ENCODE measurements around the gene NDUFB4. TPM values are rescaled to one million over a fixed set of nuclear protein-coding genes. Genes with fewer than 3 reads are reported as not detected.

The NDUFB4 gene
- total and polyA plus RNA-seq, 2 donors: 154 to 199 TPM

- Histone ChIP-seq H3K9me3 (ENCODE audit: control insufficient read depth in 2 of 2, insufficient read depth in 1 of 2, low read length in 1 of 2) (no peaks in the 10 kb centered on the region), H3K36me3 (ENCODE audit: control insufficient read depth in 2 of 2, insufficient read depth in 2 of 2, low read length in 1 of 2) (no peaks in the 10 kb centered on the region), H3K27ac (ENCODE audit: low read depth in 1 of 2, low read length in 1 of 2) (no peak overlapping the region), H3K27me3 (ENCODE audit: control insufficient read depth in 2 of 2, insufficient read depth in 1 of 2, low read length in 1 of 2) (no peaks in the 10 kb centered on the region), H3K4me1 (ENCODE audit: control insufficient read depth in 2 of 2, insufficient read depth in 2 of 2, low read length in 2 of 2) (no peaks in the 10 kb centered on the region), H3K4me3 (ENCODE audit: low read length in 2 of 2) (no peak overlapping the region)
- 87% methylated on average over 3 of the region's 3 CpGs for WGBS
- DNase-seq (ENCODE audit: low read depth in 6 of 9, low spot score in 9 of 9): no peak
Observed at GRCh38 chr3:120568202-120568531, 28.0 kb upstream of the NDUFB4 start.

GRCh38 chr3:120568598-120568997 lies 27.5 kb upstream of the NDUFB4 start:
- 56% methylated on average over 3 of the region's 3 CpGs for WGBS
- Histone ChIP-seq H3K9me3 (ENCODE audit: control insufficient read depth in 2 of 2, insufficient read depth in 1 of 2, low read length in 1 of 2) (no peaks in the 10 kb centered on the region), H3K27me3 (ENCODE audit: control insufficient read depth in 2 of 2, insufficient read depth in 1 of 2, low read length in 1 of 2) (no peaks in the 10 kb centered on the region), H3K4me3 (ENCODE audit: low read length in 2 of 2) (no peak overlapping the region), H3K4me1 (ENCODE audit: control insufficient read depth in 2 of 2, insufficient read depth in 2 of 2, low read length in 2 of 2) (no peaks in the 10 kb centered on the region), H3K36me3 (ENCODE audit: control insufficient read depth in 2 of 2, insufficient read depth in 2 of 2, low read length in 1 of 2) (no peaks in the 10 kb centered on the region), H3K27ac (ENCODE audit: low read depth in 1 of 2, low read length in 1 of 2) (no peak overlapping the region)
- DNase-seq (ENCODE audit: low read depth in 6 of 9, low spot score in 9 of 9): no peak

- no peaks in the 10 kb centered on the region for H3K4me1 ChIP-seq (ENCODE audit: control insufficient read depth in 2 of 2, insufficient read depth in 2 of 2, low read length in 2 of 2)
- DNase-seq (ENCODE audit: low read depth in 6 of 9, low spot score in 9 of 9): no peak
- H3K27ac ChIP-seq (ENCODE audit: low read depth in 1 of 2, low read length in 1 of 2): no peak overlapping the region
- H3K27me3 ChIP-seq (ENCODE audit: control insufficient read depth in 2 of 2, insufficient read depth in 1 of 2, low read length in 1 of 2): no peaks in the 10 kb centered on the region
- no peaks in the 10 kb centered on the region for H3K9me3 ChIP-seq (ENCODE audit: control insufficient read depth in 2 of 2, insufficient read depth in 1 of 2, low read length in 1 of 2)
- no peak overlapping the region for H3K4me3 ChIP-seq (ENCODE audit: low read length in 2 of 2)
- no peaks in the 10 kb centered on the region for H3K36me3 ChIP-seq (ENCODE audit: control insufficient read depth in 2 of 2, insufficient read depth in 2 of 2, low read length in 1 of 2)
- 91% methylated on average over 12 of the region's 12 CpGs for WGBS
Observed at GRCh38 chr3:120569222-120570057, 26.7 kb upstream of the NDUFB4 start.

- Histone ChIP-seq H3K27me3 (ENCODE audit: control insufficient read depth in 2 of 2, insufficient read depth in 1 of 2, low read length in 1 of 2) (no peaks in the 10 kb centered on the region), H3K27ac (ENCODE audit: low read depth in 1 of 2, low read length in 1 of 2) (no peak overlapping the region), H3K9me3 (ENCODE audit: control insufficient read depth in 2 of 2, insufficient read depth in 1 of 2, low read length in 1 of 2) (no peaks in the 10 kb centered on the region), H3K4me3 (ENCODE audit: low read length in 2 of 2) (no peak overlapping the region), H3K36me3 (ENCODE audit: control insufficient read depth in 2 of 2, insufficient read depth in 2 of 2, low read length in 1 of 2) (no peaks in the 10 kb centered on the region), H3K4me1 (ENCODE audit: control insufficient read depth in 2 of 2, insufficient read depth in 2 of 2, low read length in 2 of 2) (no peaks in the 10 kb centered on the region)
- DNase-seq (ENCODE audit: low read depth in 6 of 9, low spot score in 9 of 9): no peak
- WGBS: 94% methylated on average over 2 of the region's 2 CpGs
Observed at GRCh38 chr3:120572027-120572426, 24.1 kb upstream of the NDUFB4 start.

GRCh38 chr3:120587332-120587975 lies 8.7 kb upstream of the NDUFB4 start:
- no peaks in the 10 kb centered on the region for H3K4me1 ChIP-seq (ENCODE audit: control insufficient read depth in 2 of 2, insufficient read depth in 2 of 2, low read length in 2 of 2)
- no peaks in the 10 kb centered on the region for H3K9me3 ChIP-seq (ENCODE audit: control insufficient read depth in 2 of 2, insufficient read depth in 1 of 2, low read length in 1 of 2)
- 94% methylated on average over 3 of the region's 3 CpGs for WGBS
- no peak overlapping the region for H3K4me3 ChIP-seq (ENCODE audit: low read length in 2 of 2)
- H3K27ac ChIP-seq (ENCODE audit: low read depth in 1 of 2, low read length in 1 of 2): no peak overlapping the region
- H3K36me3 ChIP-seq (ENCODE audit: control insufficient read depth in 2 of 2, insufficient read depth in 2 of 2, low read length in 1 of 2): no peaks in the 10 kb centered on the region
- DNase-seq (ENCODE audit: low read depth in 6 of 9, low spot score in 9 of 9): no peak
- H3K27me3 ChIP-seq (ENCODE audit: control insufficient read depth in 2 of 2, insufficient read depth in 1 of 2, low read length in 1 of 2): no peaks in the 10 kb centered on the region

GRCh38 chr3:120595788-120596115 lies 384 bp upstream of the NDUFB4 start:
- H3K36me3 ChIP-seq (ENCODE audit: control insufficient read depth in 2 of 2, insufficient read depth in 2 of 2, low read length in 1 of 2): peaks cover 4 to 23% of the 10 kb centered on the region in 2 donors
- peak overlapping the region; percentile 80 to 87 for H3K4me3 ChIP-seq (ENCODE audit: low read length in 2 of 2)
- H3K27me3 ChIP-seq (ENCODE audit: control insufficient read depth in 2 of 2, insufficient read depth in 1 of 2, low read length in 1 of 2): no peaks in the 10 kb centered on the region
- DNase-seq (ENCODE audit: low read depth in 6 of 9, low spot score in 9 of 9): no peak
- H3K9me3 ChIP-seq (ENCODE audit: control insufficient read depth in 2 of 2, insufficient read depth in 1 of 2, low read length in 1 of 2): no peaks in the 10 kb centered on the region
- 3% methylated on average over 4 of the region's 4 CpGs for WGBS
- peak overlapping the region; percentile 22 to 94 for H3K27ac ChIP-seq (ENCODE audit: low read depth in 1 of 2, low read length in 1 of 2)
- H3K4me1 ChIP-seq (ENCODE audit: control insufficient read depth in 2 of 2, insufficient read depth in 2 of 2, low read length in 2 of 2): peaks cover 4 to 7% of the 10 kb centered on the region in 2 donors

GRCh38 chr3:120596853-120597223 lies 702 bp downstream of the NDUFB4 start:
- Histone ChIP-seq H3K4me1 (ENCODE audit: control insufficient read depth in 2 of 2, insufficient read depth in 2 of 2, low read length in 2 of 2) (peaks cover 4 to 7% of the 10 kb centered on the region in 2 donors), H3K27ac (ENCODE audit: low read depth in 1 of 2, low read length in 1 of 2) (peak overlapping the region; percentile 94 to 96), H3K9me3 (ENCODE audit: control insufficient read depth in 2 of 2, insufficient read depth in 1 of 2, low read length in 1 of 2) (no peaks in the 10 kb centered on the region), H3K36me3 (ENCODE audit: control insufficient read depth in 2 of 2, insufficient read depth in 2 of 2, low read length in 1 of 2) (peaks cover 7 to 34% of the 10 kb centered on the region in 2 donors), H3K27me3 (ENCODE audit: control insufficient read depth in 2 of 2, insufficient read depth in 1 of 2, low read length in 1 of 2) (no peaks in the 10 kb centered on the region), H3K4me3 (ENCODE audit: low read length in 2 of 2) (peak overlapping the region; percentile 80 to 87)
- WGBS: 43% methylated on average over 3 of the region's 3 CpGs
- peak in 1 of 9 donors; percentile 11 for DNase-seq (ENCODE audit: low read depth in 6 of 9, low spot score in 9 of 9)

GRCh38 chr3:120597445-120598049 lies 1.4 kb downstream of the NDUFB4 start:
- peaks cover 4 to 7% of the 10 kb centered on the region in 2 donors for H3K4me1 ChIP-seq (ENCODE audit: control insufficient read depth in 2 of 2, insufficient read depth in 2 of 2, low read length in 2 of 2)
- peaks cover 8 to 40% of the 10 kb centered on the region in 2 donors for H3K36me3 ChIP-seq (ENCODE audit: control insufficient read depth in 2 of 2, insufficient read depth in 2 of 2, low read length in 1 of 2)
- H3K4me3 ChIP-seq (ENCODE audit: low read length in 2 of 2): peak overlapping the region in 1 of 2 donors; percentile 87
- no peaks in the 10 kb centered on the region for H3K27me3 ChIP-seq (ENCODE audit: control insufficient read depth in 2 of 2, insufficient read depth in 1 of 2, low read length in 1 of 2)
- H3K27ac ChIP-seq (ENCODE audit: low read depth in 1 of 2, low read length in 1 of 2): peak overlapping the region in 1 of 2 donors; percentile 48
- 74% methylated on average over 1 of the region's 1 CpG for WGBS
- no peaks in the 10 kb centered on the region for H3K9me3 ChIP-seq (ENCODE audit: control insufficient read depth in 2 of 2, insufficient read depth in 1 of 2, low read length in 1 of 2)
- DNase-seq (ENCODE audit: low read depth in 6 of 9, low spot score in 9 of 9): peak in 3 of 9 donors; percentile 9 to 25 (median 9)

- peaks cover 10 to 50% of the 10 kb centered on the region in 2 donors for H3K36me3 ChIP-seq (ENCODE audit: control insufficient read depth in 2 of 2, insufficient read depth in 2 of 2, low read length in 1 of 2)
- 96% methylated on average over 3 of the region's 3 CpGs for WGBS
- no peak overlapping the region for H3K4me3 ChIP-seq (ENCODE audit: low read length in 2 of 2)
- peaks cover 4 to 7% of the 10 kb centered on the region in 2 donors for H3K4me1 ChIP-seq (ENCODE audit: control insufficient read depth in 2 of 2, insufficient read depth in 2 of 2, low read length in 2 of 2)
- H3K27ac ChIP-seq (ENCODE audit: low read depth in 1 of 2, low read length in 1 of 2): no peak overlapping the region
- H3K9me3 ChIP-seq (ENCODE audit: control insufficient read depth in 2 of 2, insufficient read depth in 1 of 2, low read length in 1 of 2): no peaks in the 10 kb centered on the region
- DNase-seq (ENCODE audit: low read depth in 6 of 9, low spot score in 9 of 9): no peak
- no peaks in the 10 kb centered on the region for H3K27me3 ChIP-seq (ENCODE audit: control insufficient read depth in 2 of 2, insufficient read depth in 1 of 2, low read length in 1 of 2)
Observed at GRCh38 chr3:120599211-120599610, 3.1 kb downstream of the NDUFB4 start.
